ENCODE results near the gene GLI3.

DNA sequence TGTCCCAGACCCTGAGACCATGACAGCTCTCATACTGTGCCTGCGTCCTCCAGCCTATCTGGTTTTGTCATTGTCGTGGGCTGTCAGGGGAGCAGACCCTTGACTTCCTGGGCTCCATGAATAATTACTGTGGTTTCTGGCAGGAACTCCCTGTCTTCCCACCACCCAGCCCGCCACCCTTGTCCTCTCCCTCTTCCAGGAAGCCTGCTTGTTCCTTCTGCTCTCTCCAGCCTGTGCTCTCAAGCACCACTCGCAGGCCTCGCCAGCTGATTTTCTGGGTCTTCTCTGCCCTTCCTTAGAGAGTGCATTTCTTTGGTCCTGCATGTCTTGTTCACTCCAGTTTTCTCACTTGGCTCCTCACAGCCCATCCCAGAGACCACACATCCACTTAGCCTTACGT, 309.6 kb downstream of the GLI3 start:
- TF ChIP-seq, protein P1, sequence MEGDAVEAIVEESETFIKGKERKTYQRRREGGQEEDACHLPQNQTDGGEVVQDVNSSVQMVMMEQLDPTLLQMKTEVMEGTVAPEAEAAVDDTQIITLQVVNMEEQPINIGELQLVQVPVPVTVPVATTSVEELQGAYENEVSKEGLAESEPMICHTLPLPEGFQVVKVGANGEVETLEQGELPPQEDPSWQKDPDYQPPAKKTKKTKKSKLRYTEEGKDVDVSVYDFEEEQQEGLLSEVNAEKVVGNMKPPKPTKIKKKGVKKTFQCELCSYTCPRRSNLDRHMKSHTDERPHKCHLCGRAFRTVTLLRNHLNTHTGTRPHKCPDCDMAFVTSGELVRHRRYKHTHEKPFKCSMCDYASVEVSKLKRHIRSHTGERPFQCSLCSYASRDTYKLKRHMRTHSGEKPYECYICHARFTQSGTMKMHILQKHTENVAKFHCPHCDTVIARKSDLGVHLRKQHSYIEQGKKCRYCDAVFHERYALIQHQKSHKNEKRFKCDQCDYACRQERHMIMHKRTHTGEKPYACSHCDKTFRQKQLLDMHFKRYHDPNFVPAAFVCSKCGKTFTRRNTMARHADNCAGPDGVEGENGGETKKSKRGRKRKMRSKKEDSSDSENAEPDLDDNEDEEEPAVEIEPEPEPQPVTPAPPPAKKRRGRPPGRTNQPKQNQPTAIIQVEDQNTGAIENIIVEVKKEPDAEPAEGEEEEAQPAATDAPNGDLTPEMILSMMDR (IDR thresholded peaks at IDR 0.05; ENCODE audit: borderline replicate concordance, extremely low read depth, low read length, poor library complexity, severe bottlenecking): no peak
- no peak for TF ChIP-seq EZH2 (IDR thresholded peaks at IDR 0.05; ENCODE audit: borderline replicate concordance, low read depth, low read length, severe bottlenecking)

Data from DND-41 (cell line).